KMS-11 (cell line): Measurements from ENCODE around the gene DCAF10.

ENCODE experiments used
- H2AFZ ChIP-seq: fragments of 200-600 bp; sonication (generic); 2 replicates; pipeline ENCODE4 v1.6.1; 2016; ENCODE audit warnings: antibody characterized with exemption, mixed run types, low read depth
- H3K27ac ChIP-seq: fragments of 200-600 bp; sonication (generic); 2 replicates; pipeline ENCODE4 v1.6.1; 2016; ENCODE audit warnings: mild to moderate bottlenecking, mixed run types
- H3K27me3 ChIP-seq: fragments of 200-600 bp; sonication (generic); 2 replicates; pipeline ENCODE4 v1.6.1; 2017; ENCODE audit warnings: mild to moderate bottlenecking, low read depth, mixed run types, moderate library complexity; ENCODE audit not compliant: insufficient read depth
- H3K36me3 ChIP-seq: fragments of 200-600 bp; sonication (generic); 2 replicates; pipeline ENCODE4 v1.6.1; 2017; ENCODE audit warnings: mild to moderate bottlenecking, mixed run types; ENCODE audit not compliant: insufficient read depth
- H3K4me1 ChIP-seq: fragments of 200-600 bp; sonication (generic); 2 replicates; pipeline ENCODE4 v1.6.1; 2016; ENCODE audit warnings: mild to moderate bottlenecking, low read depth, mixed run types; ENCODE audit not compliant: poor library complexity, severe bottlenecking
- H3K4me2 ChIP-seq: fragments of 200-600 bp; sonication (generic); 2 replicates; pipeline ENCODE4 v1.7.0; 2016; ENCODE audit warnings: mild to moderate bottlenecking, mixed run types
- H3K4me3 ChIP-seq: fragments of 200-600 bp; sonication (generic); IDR thresholded peaks from 2 replicates; pipeline ENCODE4 v1.6.1; 2017; ENCODE audit warnings: low read depth, low read length, mixed read lengths; ENCODE audit not compliant: insufficient read depth
- H3K79me2 ChIP-seq: fragments of 200-600 bp; sonication (generic); 2 replicates; pipeline ENCODE4 v1.6.1; 2016; ENCODE audit warnings: low read depth, mixed run types; ENCODE audit not compliant: insufficient read depth
- H3K9ac ChIP-seq: fragments of 200-600 bp; sonication (generic); 2 replicates; pipeline ENCODE4 v1.6.1; 2016; ENCODE audit warnings: mild to moderate bottlenecking, mixed run types
- H4K20me1 ChIP-seq: fragments of 200-600 bp; sonication (generic); 2 replicates; pipeline ENCODE4 v1.6.1; 2016; ENCODE audit warnings: mild to moderate bottlenecking, mixed run types; ENCODE audit not compliant: insufficient read depth
- CTCF ChIP-seq: fragments of 200-600 bp; sonication (generic); conservative IDR thresholded peaks from 2 replicates; pipeline ENCODE4 v1.6.1; 2017; ENCODE audit warnings: low read depth, mild to moderate bottlenecking, antibody characterized with exemption, low read length, moderate library complexity, mixed read lengths

DCAF10 gene

GRCh38 chr9:37862530-37862929 lies 61.9 kb downstream of the DCAF10 start:
- H3K27ac ChIP-seq: no peak overlapping the region
- no peak overlapping the region for H3K4me2 ChIP-seq
- H3K9ac ChIP-seq: no peak overlapping the region
- H3K36me3 ChIP-seq: no peaks in the 10 kb centered on the region
- no peak overlapping the region for H2AFZ ChIP-seq
- H3K27me3 ChIP-seq: no peaks in the 10 kb centered on the region
- H3K4me1 ChIP-seq: no peaks in the 10 kb centered on the region
- no peak overlapping the region for H3K4me3 ChIP-seq
- H3K79me2 ChIP-seq: no peaks in the 10 kb centered on the region
- no peaks in the 10 kb centered on the region for H4K20me1 ChIP-seq
- no peak for TF ChIP-seq CTCF

- Histone ChIP-seq H2AFZ (no peak overlapping the region), H3K9ac (no peak overlapping the region), H3K79me2 (no peaks in the 10 kb centered on the region), H3K4me1 (no peaks in the 10 kb centered on the region), H4K20me1 (no peaks in the 10 kb centered on the region), H3K36me3 (no peaks in the 10 kb centered on the region), H3K27me3 (no peaks in the 10 kb centered on the region), H3K27ac (no peak overlapping the region), H3K4me2 (no peak overlapping the region), H3K4me3 (no peak overlapping the region)
- TF ChIP-seq CTCF: no peak
Measured at GRCh38 chr9:37870081-37870798, 69.6 kb downstream of the DCAF10 start.

GRCh38 chr9:37870799-37871176 lies 70.2 kb downstream of the DCAF10 start:
- no peaks in the 10 kb centered on the region for H3K27me3 ChIP-seq
- H3K79me2 ChIP-seq: no peaks in the 10 kb centered on the region
- no peak overlapping the region for H3K4me2 ChIP-seq
- H3K27ac ChIP-seq: no peak overlapping the region
- H2AFZ ChIP-seq: no peak overlapping the region
- H3K4me3 ChIP-seq: no peak overlapping the region
- no peaks in the 10 kb centered on the region for H3K36me3 ChIP-seq
- TF ChIP-seq CTCF: no peak
- H3K9ac ChIP-seq: no peak overlapping the region
- H3K4me1 ChIP-seq: no peaks in the 10 kb centered on the region
- H4K20me1 ChIP-seq: no peaks in the 10 kb centered on the region

GRCh38 chr9:37873955-37874354 lies 73.4 kb downstream of the DCAF10 start:
- no peak overlapping the region for H3K27ac ChIP-seq
- no peak overlapping the region for H3K4me2 ChIP-seq
- no peaks in the 10 kb centered on the region for H3K4me1 ChIP-seq
- no peaks in the 10 kb centered on the region for H4K20me1 ChIP-seq
- no peaks in the 10 kb centered on the region for H3K27me3 ChIP-seq
- H3K9ac ChIP-seq: no peak overlapping the region
- H3K36me3 ChIP-seq: no peaks in the 10 kb centered on the region
- no peak for TF ChIP-seq CTCF
- H3K4me3 ChIP-seq: no peak overlapping the region
- no peaks in the 10 kb centered on the region for H3K79me2 ChIP-seq
- H2AFZ ChIP-seq: no peak overlapping the region
